Sigmoid colon (tissue), 4 donors: ENCODE measurements around the gene PPT2.

ENCODE experiments used
- CTCF ChIP-seq, 4 experiments: fragments of 450-650 bp in 3 of 4; fragments of 200-600 bp in 1 of 4; IDR thresholded peaks; one replicate each; pipeline ENCODE4 v1.5.1; 2016 to 2019; ENCODE audit warnings: antibody characterized with exemption in 4 of 4, mild to moderate bottlenecking in 3 of 4, moderate library complexity in 2 of 4
- EP300 ChIP-seq, 4 donors: sonication (generic); formaldehyde crosslinking; IDR thresholded peaks; one replicate each; pipeline ENCODE4 v1.6.1; 2017; ENCODE audit warnings: antibody characterized with exemption in 4 of 4
- POLR2A ChIP-seq, 2 donors: fragments of 450-650 bp; IDR thresholded peaks; one replicate each; pipeline ENCODE4 v1.6.1; 2016; ENCODE audit warnings: antibody characterized with exemption in 2 of 2, mild to moderate bottlenecking in 2 of 2, moderate library complexity in 2 of 2
- POLR2AphosphoS5 ChIP-seq, 4 donors: sonication (generic); formaldehyde crosslinking; IDR thresholded peaks; one replicate each; pipeline ENCODE4 v1.6.1; 2017; ENCODE audit warnings: antibody characterized with exemption in 4 of 4

DNA sequence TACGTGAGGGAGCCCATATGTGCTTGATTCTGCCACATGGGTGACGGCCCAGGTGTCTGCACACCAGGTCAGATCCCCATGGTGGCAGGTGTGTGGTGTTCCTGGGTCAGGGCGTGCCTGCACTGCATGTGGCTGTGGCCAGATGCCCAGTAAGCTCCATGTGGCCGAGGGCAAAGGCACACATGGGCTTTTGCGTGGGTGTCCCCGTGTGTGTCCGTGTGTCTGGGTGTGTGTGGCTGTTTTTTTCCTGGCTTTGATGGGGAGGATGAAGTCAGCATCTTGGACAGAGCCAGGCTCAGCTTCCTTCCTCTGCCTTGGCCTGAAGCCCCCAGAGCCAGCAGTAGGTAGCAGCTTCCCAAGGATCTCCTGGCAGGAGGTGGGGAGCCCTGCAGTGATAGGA is 43.3 kb upstream of the PPT2 start:
- TF ChIP-seq CTCF (IDR thresholded peaks at IDR 0.05) (no peak), POLR2A (IDR thresholded peaks at IDR 0.05) (no peak), POLR2AphosphoS5 (IDR thresholded peaks at IDR 0.05) (peak; percentile 5 to 55 (median 28)), EP300 (IDR thresholded peaks at IDR 0.05) (no peak)
